Measurements from ENCODE around the gene MEAF6.
"Not testable (repeated sequence)": the region's sequence is repeated elsewhere in the genome, so short reads cannot be mapped to it uniquely, and the experiment has no call there.

The MEAF6 gene

DNA sequence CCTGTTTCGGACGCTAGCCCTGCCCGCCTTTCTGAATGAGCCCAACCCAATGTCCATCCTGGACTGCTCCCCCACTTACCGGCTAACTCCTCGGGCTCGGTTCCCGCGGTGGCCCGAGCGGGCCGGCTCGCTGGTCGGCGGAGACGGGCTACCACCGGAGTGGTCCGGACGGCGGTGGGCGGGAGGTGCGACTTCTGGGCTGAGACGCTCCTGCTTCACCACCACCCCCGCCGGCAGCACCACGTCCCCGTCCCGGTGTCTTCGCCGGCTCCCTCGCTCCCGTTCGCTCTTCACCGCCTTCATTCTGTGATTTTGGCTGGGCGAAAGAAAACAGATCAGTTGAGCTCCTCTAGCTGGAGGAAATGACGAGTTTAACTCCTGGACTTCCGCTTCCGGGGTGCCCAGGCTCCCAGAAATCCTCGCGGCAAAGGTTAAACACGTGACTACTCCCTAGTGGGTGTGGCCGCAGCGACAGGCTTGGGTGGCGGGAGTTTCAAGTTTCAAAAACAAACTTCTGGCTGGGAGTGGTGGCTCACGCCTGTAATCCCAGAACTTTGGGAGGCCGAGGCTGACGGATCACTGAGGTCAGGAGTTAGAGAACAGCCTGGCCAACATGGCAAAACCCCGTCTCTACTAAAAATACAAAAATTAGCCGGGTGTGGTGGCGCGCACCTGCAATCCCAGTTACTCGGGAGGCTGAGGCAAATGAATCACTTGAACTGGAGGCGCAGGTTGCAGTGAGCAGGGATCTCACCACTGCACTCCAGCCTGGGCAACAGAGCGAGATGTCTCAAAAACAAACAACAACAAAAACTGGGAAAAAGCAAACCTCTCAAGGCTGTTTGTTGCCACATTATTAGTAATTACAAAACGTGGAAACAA lies 39.6 kb upstream of the MEAF6 start, which contains the start of gene SNIP1:
TSS of gene SNIP1 (minus strand) at position 367 of the 882 bp plus-strand sequence. CDS start at position 303, 64 bp downstream.
- peak within 1 kb of the TSS; percentile 88 for H3K27ac ChIP-seq (ENCODE audit: low read depth, low read length)
- H3K4me1 ChIP-seq (ENCODE audit: control insufficient read depth in 1 of 2, insufficient read depth in 2 of 2, low read length in 2 of 2), result peaks cover 20 to 22% of the 10 kb centered on the region in 2 donors
- no peaks in the 10 kb centered on the region for H3K27me3 ChIP-seq (ENCODE audit: control insufficient read depth in 1 of 2, insufficient read depth in 2 of 2, low read length in 2 of 2)
- peaks cover 2 to 7% of the 10 kb centered on the region in 2 donors for H3K36me3 ChIP-seq (ENCODE audit: control insufficient read depth in 1 of 2, insufficient read depth in 2 of 2, low read length in 2 of 2)
- no peaks in the 10 kb centered on the region for H3K9me3 ChIP-seq (ENCODE audit: control insufficient read depth in 1 of 2, low read length in 2 of 2)
- H3K4me3 ChIP-seq (ENCODE audit: low read depth in 1 of 2, low read length in 2 of 2), result peak within 1 kb of the TSS; percentile 99 to 100
- H3K9ac ChIP-seq (ENCODE audit: low read depth in 1 of 2, low read length in 2 of 2), result peak within 1 kb of the TSS; percentile 85 to 99

DNA sequence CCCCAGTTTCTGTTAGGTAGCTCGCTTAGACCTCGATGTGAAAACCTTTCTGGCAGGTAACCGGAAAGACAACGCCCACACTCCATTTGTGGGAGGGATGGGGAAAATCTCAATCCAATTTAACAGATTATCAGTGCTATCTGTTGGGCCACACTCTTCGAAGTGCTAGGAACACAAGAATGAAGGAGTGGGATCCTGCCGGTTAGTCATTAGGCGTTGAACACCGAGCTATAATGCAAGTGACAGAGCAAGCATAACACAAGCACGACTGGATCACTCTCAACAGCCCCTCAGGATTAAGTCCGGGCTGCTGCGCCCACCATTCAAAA lies 39.0 kb upstream of the MEAF6 start:
- H3K27ac ChIP-seq (ENCODE audit: low read depth, low read length), result peak overlapping the region; percentile 88
- no peaks in the 10 kb centered on the region for H3K9me3 ChIP-seq (ENCODE audit: control insufficient read depth in 1 of 2, low read length in 2 of 2)
- peaks cover 2 to 7% of the 10 kb centered on the region in 2 donors for H3K36me3 ChIP-seq (ENCODE audit: control insufficient read depth in 1 of 2, insufficient read depth in 2 of 2, low read length in 2 of 2)
- no peaks in the 10 kb centered on the region for H3K27me3 ChIP-seq (ENCODE audit: control insufficient read depth in 1 of 2, insufficient read depth in 2 of 2, low read length in 2 of 2)
- H3K4me3 ChIP-seq (ENCODE audit: low read depth in 1 of 2, low read length in 2 of 2), result peak overlapping the region; percentile 99 to 100
- H3K9ac ChIP-seq (ENCODE audit: low read depth in 1 of 2, low read length in 2 of 2), result peak overlapping the region; percentile 85 to 99
- H3K4me1 ChIP-seq (ENCODE audit: control insufficient read depth in 1 of 2, insufficient read depth in 2 of 2, low read length in 2 of 2), result peaks cover 20 to 22% of the 10 kb centered on the region in 2 donors

DNA sequence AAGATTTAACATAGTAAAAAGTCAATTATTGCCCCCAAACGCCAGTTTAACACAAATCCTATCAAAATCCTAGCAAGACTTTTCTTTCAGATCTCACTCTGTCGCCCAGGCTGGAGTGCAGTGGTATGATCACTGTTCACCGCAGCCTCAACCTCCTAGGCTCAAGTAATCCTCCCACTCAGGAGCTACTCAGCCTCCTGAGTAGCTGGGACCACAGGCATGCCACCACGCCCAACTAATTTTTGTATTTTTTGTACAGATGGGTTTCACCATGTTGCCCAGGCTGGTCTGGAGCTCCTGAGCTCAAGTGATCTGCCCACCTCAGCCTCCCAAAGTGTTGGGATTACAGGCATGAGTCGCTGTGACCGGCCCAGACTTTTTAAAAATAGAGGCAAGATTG lies 34.8 kb upstream of the MEAF6 start:
- no peaks in the 10 kb centered on the region for H3K9me3 ChIP-seq (ENCODE audit: control insufficient read depth in 1 of 2, low read length in 2 of 2)
- no peak overlapping the region for H3K9ac ChIP-seq (ENCODE audit: low read depth in 1 of 2, low read length in 2 of 2)
- H3K36me3 ChIP-seq (ENCODE audit: control insufficient read depth in 1 of 2, insufficient read depth in 2 of 2, low read length in 2 of 2), result peaks cover 14 to 36% of the 10 kb centered on the region in 2 donors
- no peak overlapping the region for H3K27ac ChIP-seq (ENCODE audit: low read depth, low read length)
- no peaks in the 10 kb centered on the region for H3K27me3 ChIP-seq (ENCODE audit: control insufficient read depth in 1 of 2, insufficient read depth in 2 of 2, low read length in 2 of 2)
- no peak overlapping the region for H3K4me3 ChIP-seq (ENCODE audit: low read depth in 1 of 2, low read length in 2 of 2)
- peaks cover 14% of the 10 kb centered on the region in 2 donors for H3K4me1 ChIP-seq (ENCODE audit: control insufficient read depth in 1 of 2, insufficient read depth in 2 of 2, low read length in 2 of 2)

DNA sequence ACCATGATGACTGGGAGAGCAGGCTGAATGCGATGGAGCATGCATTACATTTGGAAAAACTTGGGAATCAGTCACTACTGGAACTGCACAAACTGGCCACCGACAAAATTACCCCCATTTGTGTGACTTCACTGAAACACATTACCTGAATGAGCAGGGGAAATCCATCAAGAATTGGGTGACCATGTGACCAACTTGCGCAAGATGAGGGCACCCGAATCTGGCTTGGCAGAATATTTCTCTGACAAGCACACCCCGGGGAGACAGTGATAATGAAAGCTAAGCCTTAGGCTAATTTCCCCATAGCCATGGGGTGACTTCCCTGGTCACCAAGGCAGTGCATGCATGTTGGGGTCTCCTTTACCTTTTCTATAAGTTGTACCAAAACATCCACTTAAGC lies 30.5 kb upstream of the MEAF6 start:
- Histone ChIP-seq H3K9ac (ENCODE audit: low read depth in 1 of 2, low read length in 2 of 2) (no peak overlapping the region), H3K27me3 (ENCODE audit: control insufficient read depth in 1 of 2, insufficient read depth in 2 of 2, low read length in 2 of 2) (no peaks in the 10 kb centered on the region), H3K4me1 (ENCODE audit: control insufficient read depth in 1 of 2, insufficient read depth in 2 of 2, low read length in 2 of 2) (no peaks in the 10 kb centered on the region), H3K4me3 (ENCODE audit: low read depth in 1 of 2, low read length in 2 of 2) (no peak overlapping the region), H3K27ac (ENCODE audit: low read depth, low read length) (no peak overlapping the region), H3K36me3 (ENCODE audit: control insufficient read depth in 1 of 2, insufficient read depth in 2 of 2, low read length in 2 of 2) (peaks cover 20 to 56% of the 10 kb centered on the region in 2 donors), H3K9me3 (ENCODE audit: control insufficient read depth in 1 of 2, low read length in 2 of 2) (no peaks in the 10 kb centered on the region)

- no peak overlapping the region for H3K4me3 ChIP-seq (ENCODE audit: low read depth in 1 of 2, low read length in 2 of 2)
- H3K27ac ChIP-seq (ENCODE audit: low read depth, low read length), result no peak overlapping the region
- no peaks in the 10 kb centered on the region for H3K4me1 ChIP-seq (ENCODE audit: control insufficient read depth in 1 of 2, insufficient read depth in 2 of 2, low read length in 2 of 2)
- H3K27me3 ChIP-seq (ENCODE audit: control insufficient read depth in 1 of 2, insufficient read depth in 2 of 2, low read length in 2 of 2), result no peaks in the 10 kb centered on the region
- H3K9me3 ChIP-seq (ENCODE audit: control insufficient read depth in 1 of 2, low read length in 2 of 2), result no peaks in the 10 kb centered on the region
- H3K9ac ChIP-seq (ENCODE audit: low read depth in 1 of 2, low read length in 2 of 2), result no peak overlapping the region
- H3K36me3 ChIP-seq (ENCODE audit: control insufficient read depth in 1 of 2, insufficient read depth in 2 of 2, low read length in 2 of 2), result peaks cover 21 to 60% of the 10 kb centered on the region in 2 donors
Observed at GRCh38 chr1:37544530-37544929, 30.0 kb upstream of the MEAF6 start.

GRCh38 chr1:37540036-37540785 lies 25.6 kb upstream of the MEAF6 start:
- H3K27ac ChIP-seq (ENCODE audit: low read depth, low read length), result no peak overlapping the region
- H3K9me3 ChIP-seq (ENCODE audit: control insufficient read depth in 1 of 2, low read length in 2 of 2), result no peaks in the 10 kb centered on the region
- no peak overlapping the region for H3K9ac ChIP-seq (ENCODE audit: low read depth in 1 of 2, low read length in 2 of 2)
- no peak overlapping the region for H3K4me3 ChIP-seq (ENCODE audit: low read depth in 1 of 2, low read length in 2 of 2)
- H3K36me3 ChIP-seq (ENCODE audit: control insufficient read depth in 1 of 2, insufficient read depth in 2 of 2, low read length in 2 of 2), result peaks cover 24 to 72% of the 10 kb centered on the region in 2 donors
- H3K27me3 ChIP-seq (ENCODE audit: control insufficient read depth in 1 of 2, insufficient read depth in 2 of 2, low read length in 2 of 2), result no peaks in the 10 kb centered on the region
- H3K4me1 ChIP-seq (ENCODE audit: control insufficient read depth in 1 of 2, insufficient read depth in 2 of 2, low read length in 2 of 2), result no peaks in the 10 kb centered on the region

GRCh38 chr1:37539154-37539553 lies 24.6 kb upstream of the MEAF6 start:
- H3K36me3 ChIP-seq (ENCODE audit: control insufficient read depth in 1 of 2, insufficient read depth in 2 of 2, low read length in 2 of 2), result peaks cover 24 to 63% of the 10 kb centered on the region in 2 donors
- not testable (repeated sequence) for H3K4me1 ChIP-seq (ENCODE audit: control insufficient read depth in 1 of 2, insufficient read depth in 2 of 2, low read length in 2 of 2); H3K27me3 ChIP-seq (ENCODE audit: control insufficient read depth in 1 of 2, insufficient read depth in 2 of 2, low read length in 2 of 2); H3K4me3 ChIP-seq (ENCODE audit: low read depth in 1 of 2, low read length in 2 of 2); H3K9me3 ChIP-seq (ENCODE audit: control insufficient read depth in 1 of 2, low read length in 2 of 2); H3K9ac ChIP-seq (ENCODE audit: low read depth in 1 of 2, low read length in 2 of 2); H3K27ac ChIP-seq (ENCODE audit: low read depth, low read length)

GRCh38 chr1:37537378-37537777 lies 22.8 kb upstream of the MEAF6 start:
- Histone ChIP-seq H3K4me3 (ENCODE audit: low read depth in 1 of 2, low read length in 2 of 2) (no peak overlapping the region), H3K27me3 (ENCODE audit: control insufficient read depth in 1 of 2, insufficient read depth in 2 of 2, low read length in 2 of 2) (no peaks in the 10 kb centered on the region), H3K9me3 (ENCODE audit: control insufficient read depth in 1 of 2, low read length in 2 of 2) (no peaks in the 10 kb centered on the region), H3K36me3 (ENCODE audit: control insufficient read depth in 1 of 2, insufficient read depth in 2 of 2, low read length in 2 of 2) (peaks cover 24 to 54% of the 10 kb centered on the region in 2 donors), H3K9ac (ENCODE audit: low read depth in 1 of 2, low read length in 2 of 2) (no peak overlapping the region), H3K27ac (ENCODE audit: low read depth, low read length) (no peak overlapping the region), H3K4me1 (ENCODE audit: control insufficient read depth in 1 of 2, insufficient read depth in 2 of 2, low read length in 2 of 2) (no peaks in the 10 kb centered on the region)

GRCh38 chr1:37533317-37534093 lies 18.9 kb upstream of the MEAF6 start:
- peaks cover 17 to 26% of the 10 kb centered on the region in 2 donors for H3K36me3 ChIP-seq (ENCODE audit: control insufficient read depth in 1 of 2, insufficient read depth in 2 of 2, low read length in 2 of 2)
- H3K9ac ChIP-seq (ENCODE audit: low read depth in 1 of 2, low read length in 2 of 2), result no peak overlapping the region
- H3K27ac ChIP-seq (ENCODE audit: low read depth, low read length), result no peak overlapping the region

More at GRCh38 chr1:37533317-37534093, 18.9 kb upstream of the MEAF6 start:
- Histone ChIP-seq H3K9me3 (ENCODE audit: control insufficient read depth in 1 of 2, low read length in 2 of 2) (no peaks in the 10 kb centered on the region), H3K4me3 (ENCODE audit: low read depth in 1 of 2, low read length in 2 of 2) (no peak overlapping the region), H3K4me1 (ENCODE audit: control insufficient read depth in 1 of 2, insufficient read depth in 2 of 2, low read length in 2 of 2) (no peaks in the 10 kb centered on the region), H3K27me3 (ENCODE audit: control insufficient read depth in 1 of 2, insufficient read depth in 2 of 2, low read length in 2 of 2) (no peaks in the 10 kb centered on the region)
